Measurements from ENCODE around the gene NCKAP5L.

The NCKAP5L gene

GRCh38 chr12:49823350-49823749 lies 4.9 kb downstream of the NCKAP5L start:
- WGBS (ENCODE audit: insufficient coverage, insufficient read length) = no CpG with 5 or more reads among the region's 1 CpG
- no peak overlapping the region for H3K27ac ChIP-seq (ENCODE audit: low read length)
- no peak for DNase-seq (ENCODE audit: low read depth, low spot score)
- H3K4me3 ChIP-seq (ENCODE audit: low read length) = no peak overlapping the region
- no peaks in the 10 kb centered on the region for H3K9me3 ChIP-seq (ENCODE audit: control insufficient read depth, insufficient read depth, low read length)
- H3K4me1 ChIP-seq (ENCODE audit: control insufficient read depth, insufficient read depth, low read length) = peaks cover 2% of the 10 kb centered on the region; the same call in 1 of the 2 replicates
- H3K27me3 ChIP-seq (ENCODE audit: control insufficient read depth, insufficient read depth, low read length) = no peaks in the 10 kb centered on the region
- H3K36me3 ChIP-seq (ENCODE audit: control insufficient read depth, insufficient read depth, low read length) = no peaks in the 10 kb centered on the region

GRCh38 chr12:49821373-49822287 lies 6.6 kb downstream of the NCKAP5L start:
- no CpG with 5 or more reads among the region's 10 CpGs for WGBS (ENCODE audit: insufficient coverage, insufficient read length)
- Histone ChIP-seq H3K4me3 (ENCODE audit: low read length) (no peak overlapping the region), H3K27me3 (ENCODE audit: control insufficient read depth, insufficient read depth, low read length) (no peaks in the 10 kb centered on the region), H3K4me1 (ENCODE audit: control insufficient read depth, insufficient read depth, low read length) (peaks cover 2% of the 10 kb centered on the region; the same call in 1 of the 2 replicates), H3K36me3 (ENCODE audit: control insufficient read depth, insufficient read depth, low read length) (no peaks in the 10 kb centered on the region), H3K27ac (ENCODE audit: low read length) (no peak overlapping the region), H3K9me3 (ENCODE audit: control insufficient read depth, insufficient read depth, low read length) (no peaks in the 10 kb centered on the region)
- no peak for DNase-seq (ENCODE audit: low read depth, low spot score)

GRCh38 chr12:49819786-49820185 lies 8.4 kb downstream of the NCKAP5L start:
- DNase-seq (ENCODE audit: low read depth, low spot score) = no peak
- Histone ChIP-seq H3K27ac (ENCODE audit: low read length) (no peak overlapping the region), H3K36me3 (ENCODE audit: control insufficient read depth, insufficient read depth, low read length) (no peaks in the 10 kb centered on the region), H3K4me1 (ENCODE audit: control insufficient read depth, insufficient read depth, low read length) (peaks cover 2% of the 10 kb centered on the region; the same call in 1 of the 2 replicates), H3K27me3 (ENCODE audit: control insufficient read depth, insufficient read depth, low read length) (no peaks in the 10 kb centered on the region), H3K4me3 (ENCODE audit: low read length) (no peak overlapping the region), H3K9me3 (ENCODE audit: control insufficient read depth, insufficient read depth, low read length) (no peaks in the 10 kb centered on the region)
- no CpG with 5 or more reads among the region's 2 CpGs for WGBS (ENCODE audit: insufficient coverage, insufficient read length)

GRCh38 chr12:49818241-49818895 lies 9.8 kb downstream of the NCKAP5L start:
- H3K9me3 ChIP-seq (ENCODE audit: control insufficient read depth, insufficient read depth, low read length) = no peaks in the 10 kb centered on the region
- H3K27ac ChIP-seq (ENCODE audit: low read length) = no peak overlapping the region
- DNase-seq (ENCODE audit: low read depth, low spot score) = no peak
- H3K27me3 ChIP-seq (ENCODE audit: control insufficient read depth, insufficient read depth, low read length) = no peaks in the 10 kb centered on the region
- peaks cover 2% of the 10 kb centered on the region; the same call in 1 of the 2 replicates for H3K4me1 ChIP-seq (ENCODE audit: control insufficient read depth, insufficient read depth, low read length)
- no CpG with 5 or more reads among the region's 7 CpGs for WGBS (ENCODE audit: insufficient coverage, insufficient read length)
- no peaks in the 10 kb centered on the region for H3K36me3 ChIP-seq (ENCODE audit: control insufficient read depth, insufficient read depth, low read length)
- H3K4me3 ChIP-seq (ENCODE audit: low read length) = no peak overlapping the region

- peaks cover 17% of the 10 kb centered on the region for H3K4me1 ChIP-seq (ENCODE audit: control insufficient read depth, insufficient read depth, low read length)
- WGBS (ENCODE audit: insufficient coverage, insufficient read length) = no CpG with 5 or more reads among the region's 1 CpG
- no peaks in the 10 kb centered on the region for H3K27me3 ChIP-seq (ENCODE audit: control insufficient read depth, insufficient read depth, low read length)
- no peak overlapping the region for H3K4me3 ChIP-seq (ENCODE audit: low read length)
- DNase-seq (ENCODE audit: low read depth, low spot score) = no peak
- no peaks in the 10 kb centered on the region for H3K36me3 ChIP-seq (ENCODE audit: control insufficient read depth, insufficient read depth, low read length)
- no peak overlapping the region for H3K27ac ChIP-seq (ENCODE audit: low read length)
- H3K9me3 ChIP-seq (ENCODE audit: control insufficient read depth, insufficient read depth, low read length) = no peaks in the 10 kb centered on the region
Measured at GRCh38 chr12:49813131-49813530, 15.1 kb downstream of the NCKAP5L start.

- DNase-seq (ENCODE audit: low read depth, low spot score) = no peak
- no peaks in the 10 kb centered on the region for H3K36me3 ChIP-seq (ENCODE audit: control insufficient read depth, insufficient read depth, low read length)
- no peak overlapping the region for H3K4me3 ChIP-seq (ENCODE audit: low read length)
- H3K27ac ChIP-seq (ENCODE audit: low read length) = no peak overlapping the region
- no CpG with 5 or more reads among the region's 4 CpGs for WGBS (ENCODE audit: insufficient coverage, insufficient read length)
- H3K27me3 ChIP-seq (ENCODE audit: control insufficient read depth, insufficient read depth, low read length) = no peaks in the 10 kb centered on the region
- H3K4me1 ChIP-seq (ENCODE audit: control insufficient read depth, insufficient read depth, low read length) = peaks cover 17% of the 10 kb centered on the region
- H3K9me3 ChIP-seq (ENCODE audit: control insufficient read depth, insufficient read depth, low read length) = no peaks in the 10 kb centered on the region
Measured at GRCh38 chr12:49811961-49812401, 16.2 kb downstream of the NCKAP5L start.

- no CpG with 5 or more reads among the region's 5 CpGs for WGBS (ENCODE audit: insufficient coverage, insufficient read length)
- no peak for DNase-seq (ENCODE audit: low read depth, low spot score)
- peaks cover 17% of the 10 kb centered on the region for H3K4me1 ChIP-seq (ENCODE audit: control insufficient read depth, insufficient read depth, low read length)
- no peaks in the 10 kb centered on the region for H3K27me3 ChIP-seq (ENCODE audit: control insufficient read depth, insufficient read depth, low read length)
- H3K9me3 ChIP-seq (ENCODE audit: control insufficient read depth, insufficient read depth, low read length) = no peaks in the 10 kb centered on the region
- no peak overlapping the region for H3K4me3 ChIP-seq (ENCODE audit: low read length)
- no peaks in the 10 kb centered on the region for H3K36me3 ChIP-seq (ENCODE audit: control insufficient read depth, insufficient read depth, low read length)
- no peak overlapping the region for H3K27ac ChIP-seq (ENCODE audit: low read length)
Measured at GRCh38 chr12:49811136-49811535, 17.1 kb downstream of the NCKAP5L start.

- no CpG with 5 or more reads among the region's 9 CpGs for WGBS (ENCODE audit: insufficient coverage, insufficient read length)
- peaks cover 17% of the 10 kb centered on the region for H3K4me1 ChIP-seq (ENCODE audit: control insufficient read depth, insufficient read depth, low read length)
- H3K9me3 ChIP-seq (ENCODE audit: control insufficient read depth, insufficient read depth, low read length) = no peaks in the 10 kb centered on the region
- H3K36me3 ChIP-seq (ENCODE audit: control insufficient read depth, insufficient read depth, low read length) = no peaks in the 10 kb centered on the region; the same call in 1 of the 2 replicates
- no peak overlapping the region for H3K4me3 ChIP-seq (ENCODE audit: low read length)
- H3K27me3 ChIP-seq (ENCODE audit: control insufficient read depth, insufficient read depth, low read length) = no peaks in the 10 kb centered on the region
- DNase-seq (ENCODE audit: low read depth, low spot score) = no peak
- H3K27ac ChIP-seq (ENCODE audit: low read length) = no peak overlapping the region
Measured at GRCh38 chr12:49809906-49810389, 18.3 kb downstream of the NCKAP5L start.

GRCh38 chr12:49809381-49809905 lies 18.8 kb downstream of the NCKAP5L start:
- DNase-seq (ENCODE audit: low read depth, low spot score) = no peak
- H3K9me3 ChIP-seq (ENCODE audit: control insufficient read depth, insufficient read depth, low read length) = no peaks in the 10 kb centered on the region
- no CpG with 5 or more reads among the region's 4 CpGs for WGBS (ENCODE audit: insufficient coverage, insufficient read length)
- H3K27me3 ChIP-seq (ENCODE audit: control insufficient read depth, insufficient read depth, low read length) = no peaks in the 10 kb centered on the region
- H3K4me1 ChIP-seq (ENCODE audit: control insufficient read depth, insufficient read depth, low read length) = peaks cover 17% of the 10 kb centered on the region
- H3K4me3 ChIP-seq (ENCODE audit: low read length) = no peak overlapping the region
- peaks cover 4% of the 10 kb centered on the region; the same call in 1 of the 2 replicates for H3K36me3 ChIP-seq (ENCODE audit: control insufficient read depth, insufficient read depth, low read length)
- H3K27ac ChIP-seq (ENCODE audit: low read length) = no peak overlapping the region

GRCh38 chr12:49808686-49809380 lies 19.4 kb downstream of the NCKAP5L start:
- Histone ChIP-seq H3K9me3 (ENCODE audit: control insufficient read depth, insufficient read depth, low read length) (no peaks in the 10 kb centered on the region), H3K4me3 (ENCODE audit: low read length) (no peak overlapping the region), H3K4me1 (ENCODE audit: control insufficient read depth, insufficient read depth, low read length) (peaks cover 17% of the 10 kb centered on the region), H3K36me3 (ENCODE audit: control insufficient read depth, insufficient read depth, low read length) (peaks cover 4% of the 10 kb centered on the region; the same call in 1 of the 2 replicates), H3K27me3 (ENCODE audit: control insufficient read depth, insufficient read depth, low read length) (no peaks in the 10 kb centered on the region), H3K27ac (ENCODE audit: low read length) (no peak overlapping the region)
- no CpG with 5 or more reads among the region's 14 CpGs for WGBS (ENCODE audit: insufficient coverage, insufficient read length)
- no peak for DNase-seq (ENCODE audit: low read depth, low spot score)

Measured in iPS DF 6.9 (cell line).